Lung (tissue), 12 donors: ENCODE data around the gene ZBTB4. TPM values are rescaled to one million over a fixed set of nuclear protein-coding genes. Genes with fewer than 3 reads are reported as not detected.

Source experiments
- ATAC-seq: fragments of 200-7000 bp; cut with Tn5 transposase; one replicate; pipeline ENCODE4 v1.9.1; 2020; ENCODE audit warnings: moderate number of reproducible peaks; ENCODE audit not compliant: insufficient read depth, low FRiP score
- DNase-seq, 3 donors: peaks; one replicate each; pipeline ENCODE4 v3.0.0-alpha.2; 2013 to 2017
- H3K27ac ChIP-seq, 2 donors: one replicate each; pipeline ENCODE4 v1.5.1; 2013; ENCODE audit warnings: mild to moderate bottlenecking in 2 of 2, moderate library complexity in 2 of 2, control low read depth in 1 of 2, inconsistent platforms in 1 of 2, low read depth in 1 of 2, low read length in 1 of 2
- H3K27me3 ChIP-seq, 3 donors: one replicate each; pipeline ENCODE4 v1.5.1; 2013; ENCODE audit warnings: low read length in 2 of 3; ENCODE audit not compliant: control insufficient read depth in 3 of 3, insufficient read depth in 3 of 3
- H3K36me3 ChIP-seq, 4 donors: one replicate each; pipeline ENCODE4 v1.5.1; 2013; ENCODE audit warnings: low read length in 4 of 4, mild to moderate bottlenecking in 1 of 4, moderate library complexity in 1 of 4; ENCODE audit not compliant: control insufficient read depth in 4 of 4, insufficient read depth in 4 of 4
- H3K4me1 ChIP-seq, 5 donors: one replicate each; pipeline ENCODE4 v1.5.1; 2013; ENCODE audit warnings: low read length in 5 of 5, mild to moderate bottlenecking in 2 of 5, moderate library complexity in 1 of 5; ENCODE audit not compliant: control insufficient read depth in 5 of 5, insufficient read depth in 5 of 5
- H3K4me3 ChIP-seq: one replicate; pipeline ENCODE4 v1.5.1; 2013; ENCODE audit warnings: mild to moderate bottlenecking, control low read depth, moderate library complexity
- H3K9ac ChIP-seq, 2 donors: one replicate each; pipeline ENCODE4 v1.5.1; 2013; ENCODE audit warnings: low read length in 2 of 2, control low read depth in 1 of 2; ENCODE audit not compliant: insufficient read depth in 1 of 2
- H3K9me3 ChIP-seq, 4 donors: one replicate each; pipeline ENCODE4 v1.5.1; 2013; ENCODE audit warnings: low read length in 3 of 4, mild to moderate bottlenecking in 1 of 4, moderate library complexity in 1 of 4; ENCODE audit not compliant: control insufficient read depth in 4 of 4, insufficient read depth in 3 of 4
- WGBS, 2 donors: extraction: QIAGEN DNeasy Blood & Tissue Kit; methylation state at CpG; one replicate each; pipeline ENCODE4 v1.1.7; 2013; 5-methylcytosine and 5-hydroxymethylcytosine counted together
- polyA plus RNA-seq, 2 donors: library from polyadenylated mRNA; stranded (reverse); fragments of 200-250 nt; gene quantifications; one replicate each; pipeline ENCODE4 v1.2.1, GENCODE V29; 2013
- total RNA-seq, 2 donors: library from RNA; depleted of rRNA in 1 of 2; stranded (reverse); fragments of >200 nt in 1 of 2; gene quantifications; one replicate each; pipeline ENCODE4 v1.2.1, GENCODE V29; 2014 to 2021
- TF ChIP-seq, protein P1 (sequence below): IDR thresholded peaks from 2 replicates; pipeline ENCODE4 v1.5.1; 2012; ENCODE audit warnings: mild to moderate bottlenecking; ENCODE audit errors: control extremely low read depth, extremely low read depth
- donor health status: control.
- donor health status: control.
- donor health status: Bipolar disorder and iron deficiency.
- donor health status: healthy.
- donor health status: DM: yes; HTN: yes; CAD: no.

ZBTB4 gene
- total and polyA plus RNA-seq, 4 donors, result 20.1 to 56.4 (median 33.5) TPM

DNA sequence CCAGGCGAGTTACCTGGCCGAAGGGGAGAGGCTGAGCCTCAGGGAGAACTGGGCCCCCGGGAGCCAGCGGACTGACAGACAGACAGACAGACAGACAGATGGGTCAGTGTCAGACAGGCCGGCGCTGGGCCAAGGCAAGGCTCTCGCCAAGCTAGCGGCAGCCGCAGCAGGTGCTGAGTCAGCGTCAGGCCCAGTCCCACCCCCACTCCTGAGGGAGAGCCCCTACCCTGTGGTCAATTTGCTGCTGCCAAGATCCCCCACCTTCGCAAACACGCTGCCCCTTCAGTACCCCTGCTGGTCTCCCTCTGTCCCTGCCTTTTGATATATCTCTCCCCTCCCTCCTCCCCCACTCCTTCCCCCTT lies 38.6 kb downstream of the ZBTB4 start:
- ATAC-seq, result no peak
- TF ChIP-seq, protein P1, sequence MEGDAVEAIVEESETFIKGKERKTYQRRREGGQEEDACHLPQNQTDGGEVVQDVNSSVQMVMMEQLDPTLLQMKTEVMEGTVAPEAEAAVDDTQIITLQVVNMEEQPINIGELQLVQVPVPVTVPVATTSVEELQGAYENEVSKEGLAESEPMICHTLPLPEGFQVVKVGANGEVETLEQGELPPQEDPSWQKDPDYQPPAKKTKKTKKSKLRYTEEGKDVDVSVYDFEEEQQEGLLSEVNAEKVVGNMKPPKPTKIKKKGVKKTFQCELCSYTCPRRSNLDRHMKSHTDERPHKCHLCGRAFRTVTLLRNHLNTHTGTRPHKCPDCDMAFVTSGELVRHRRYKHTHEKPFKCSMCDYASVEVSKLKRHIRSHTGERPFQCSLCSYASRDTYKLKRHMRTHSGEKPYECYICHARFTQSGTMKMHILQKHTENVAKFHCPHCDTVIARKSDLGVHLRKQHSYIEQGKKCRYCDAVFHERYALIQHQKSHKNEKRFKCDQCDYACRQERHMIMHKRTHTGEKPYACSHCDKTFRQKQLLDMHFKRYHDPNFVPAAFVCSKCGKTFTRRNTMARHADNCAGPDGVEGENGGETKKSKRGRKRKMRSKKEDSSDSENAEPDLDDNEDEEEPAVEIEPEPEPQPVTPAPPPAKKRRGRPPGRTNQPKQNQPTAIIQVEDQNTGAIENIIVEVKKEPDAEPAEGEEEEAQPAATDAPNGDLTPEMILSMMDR, result no peak
- no peaks in the 10 kb centered on the region for H3K9me3 ChIP-seq
- no peaks in the 10 kb centered on the region for H3K36me3 ChIP-seq
- WGBS, 2 donors, result 5 to 15% methylated on average over 12 of the region's 12 CpGs
- H3K27ac ChIP-seq, result no peak overlapping the region
- H3K9ac ChIP-seq, result no peak overlapping the region
- peak in 2 of 3 donors; percentile 35 to 46 for DNase-seq
- H3K27me3 ChIP-seq, result peaks cover 0 to 42% (median 42%) of the 10 kb centered on the region in 3 donors
- no peak overlapping the region for H3K4me3 ChIP-seq
- peaks cover 0 to 36% (median 16%) of the 10 kb centered on the region in 5 donors for H3K4me1 ChIP-seq

GRCh38 chr17:7440113-7440833 lies 39.2 kb downstream of the ZBTB4 start:
- WGBS, 2 donors, result 0 to 4% methylated on average over 39 to 46 of the region's 46 CpGs
- peaks cover 0 to 38% (median 16%) of the 10 kb centered on the region in 5 donors for H3K4me1 ChIP-seq

DNA sequence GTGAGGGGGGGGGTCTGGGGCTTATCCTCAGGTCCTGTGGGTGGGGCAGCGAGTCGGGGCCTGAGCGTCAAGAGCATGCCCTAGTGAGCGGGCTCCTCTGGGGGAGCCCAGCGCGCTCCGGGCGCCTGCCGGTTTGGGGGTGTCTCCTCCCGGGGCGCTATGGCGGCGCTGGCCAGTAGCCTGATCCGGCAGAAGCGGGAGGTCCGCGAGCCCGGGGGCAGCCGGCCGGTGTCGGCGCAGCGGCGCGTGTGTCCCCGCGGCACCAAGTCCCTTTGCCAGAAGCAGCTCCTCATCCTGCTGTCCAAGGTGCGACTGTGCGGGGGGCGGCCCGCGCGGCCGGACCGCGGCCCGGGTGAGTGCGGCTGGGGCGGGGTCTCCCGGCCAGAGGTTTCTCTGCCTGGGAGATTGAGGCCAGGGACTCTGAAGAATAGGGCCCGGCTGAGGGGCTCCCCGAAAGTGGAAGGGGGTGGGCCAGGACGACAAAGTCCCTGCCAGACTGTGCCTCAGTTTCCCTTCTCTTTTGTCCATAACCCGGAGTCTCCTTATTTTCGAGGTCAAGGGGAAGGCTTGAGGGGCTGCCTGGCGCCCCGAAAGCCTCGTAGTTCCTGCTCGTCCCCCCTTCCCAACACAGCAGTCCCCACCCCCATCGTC lies 39.8 kb downstream of the ZBTB4 start, which contains the start of gene FGF11:
TSS of gene FGF11 (plus strand) at position 51 of the 651 bp plus-strand sequence. CDS start at position 160, 109 bp downstream.
- TF ChIP-seq, protein P1, result no peak
- H3K27me3 ChIP-seq, result peaks cover 0 to 49% (median 38%) of the 10 kb centered on the region in 3 donors
- no peak for DNase-seq
- no peaks in the 10 kb centered on the region for H3K36me3 ChIP-seq
- WGBS, 2 donors, result 2 to 4% methylated on average over 38 to 50 of the region's 50 CpGs
- H3K27ac ChIP-seq, result no peak within 1 kb of the TSS
- H3K9ac ChIP-seq, result no peak within 1 kb of the TSS
- no peak within 1 kb of the TSS for H3K4me3 ChIP-seq
- H3K4me1 ChIP-seq, result peaks cover 0 to 36% (median 16%) of the 10 kb centered on the region in 5 donors
- H3K9me3 ChIP-seq, result no peaks in the 10 kb centered on the region
- ATAC-seq, result no peak

More at GRCh38 chr17:7440113-7440833, 39.2 kb downstream of the ZBTB4 start:
- no peak overlapping the region for H3K27ac ChIP-seq
- H3K9ac ChIP-seq, result no peak overlapping the region
- DNase-seq (peak; percentile 51 to 61 (median 60)), ATAC-seq (no peak)
- H3K27me3 ChIP-seq, result peaks cover 0 to 43% (median 42%) of the 10 kb centered on the region in 3 donors
- H3K4me3 ChIP-seq, result no peak overlapping the region
- TF ChIP-seq, protein P1, result no peak
- H3K9me3 ChIP-seq, result no peaks in the 10 kb centered on the region
- H3K36me3 ChIP-seq, result no peaks in the 10 kb centered on the region
